LNCAP (cell line): ENCODE data around the gene MARCHF10.

Source experiments
- TF ChIP-seq, protein P1 (sequence below): fragments of 450-650 bp; IDR thresholded peaks from 2 replicates; pipeline ENCODE4 v1.5.1; 2017; ENCODE audit warnings: mild to moderate bottlenecking

The MARCHF10 gene

DNA sequence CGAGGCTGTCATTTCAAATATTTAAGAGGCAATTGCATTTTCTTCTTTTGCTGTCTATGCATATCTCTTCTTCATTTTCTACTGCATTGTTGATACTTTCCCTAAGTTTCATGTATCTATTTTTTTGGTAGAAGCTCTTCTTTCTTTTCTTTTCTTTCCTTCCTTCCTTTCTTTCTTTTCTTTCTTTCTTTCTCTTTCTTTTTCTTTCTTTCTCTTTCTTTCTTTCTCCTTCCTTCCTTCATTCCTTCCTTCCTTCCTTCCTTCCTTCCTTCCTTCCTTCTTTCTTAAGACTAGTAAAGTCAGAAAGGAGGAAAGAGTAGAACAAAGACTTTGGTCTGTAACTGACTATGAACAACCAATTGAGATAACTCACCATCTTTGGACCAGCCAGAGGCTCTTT, 146.8 kb downstream of the MARCHF10 start:
- TF ChIP-seq, protein P1, sequence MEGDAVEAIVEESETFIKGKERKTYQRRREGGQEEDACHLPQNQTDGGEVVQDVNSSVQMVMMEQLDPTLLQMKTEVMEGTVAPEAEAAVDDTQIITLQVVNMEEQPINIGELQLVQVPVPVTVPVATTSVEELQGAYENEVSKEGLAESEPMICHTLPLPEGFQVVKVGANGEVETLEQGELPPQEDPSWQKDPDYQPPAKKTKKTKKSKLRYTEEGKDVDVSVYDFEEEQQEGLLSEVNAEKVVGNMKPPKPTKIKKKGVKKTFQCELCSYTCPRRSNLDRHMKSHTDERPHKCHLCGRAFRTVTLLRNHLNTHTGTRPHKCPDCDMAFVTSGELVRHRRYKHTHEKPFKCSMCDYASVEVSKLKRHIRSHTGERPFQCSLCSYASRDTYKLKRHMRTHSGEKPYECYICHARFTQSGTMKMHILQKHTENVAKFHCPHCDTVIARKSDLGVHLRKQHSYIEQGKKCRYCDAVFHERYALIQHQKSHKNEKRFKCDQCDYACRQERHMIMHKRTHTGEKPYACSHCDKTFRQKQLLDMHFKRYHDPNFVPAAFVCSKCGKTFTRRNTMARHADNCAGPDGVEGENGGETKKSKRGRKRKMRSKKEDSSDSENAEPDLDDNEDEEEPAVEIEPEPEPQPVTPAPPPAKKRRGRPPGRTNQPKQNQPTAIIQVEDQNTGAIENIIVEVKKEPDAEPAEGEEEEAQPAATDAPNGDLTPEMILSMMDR: no peak

DNA sequence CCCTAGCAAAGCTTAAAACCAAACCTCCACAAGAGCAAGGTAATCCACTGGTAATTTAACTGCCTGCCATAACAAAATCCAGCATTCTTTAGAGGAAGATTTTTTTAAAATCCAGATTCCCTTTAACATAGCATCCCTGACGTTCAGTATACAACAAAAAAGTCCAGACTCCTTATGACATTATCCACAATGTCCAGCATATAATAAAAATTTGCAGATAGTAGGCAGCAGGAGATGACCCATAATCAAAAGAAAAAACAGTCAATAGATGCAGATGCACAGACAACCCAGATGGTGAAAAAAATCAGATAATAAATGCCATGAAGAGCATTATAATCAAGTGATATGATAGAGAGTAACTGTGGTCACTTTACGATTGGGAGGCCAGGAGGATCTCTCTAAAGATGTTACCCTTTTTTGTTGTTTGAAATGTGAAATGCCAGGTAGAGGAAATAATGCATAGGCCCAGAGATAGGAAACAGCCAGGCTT, 147.4 kb downstream of the MARCHF10 start:
- TF ChIP-seq, protein P1: no peak

DNA sequence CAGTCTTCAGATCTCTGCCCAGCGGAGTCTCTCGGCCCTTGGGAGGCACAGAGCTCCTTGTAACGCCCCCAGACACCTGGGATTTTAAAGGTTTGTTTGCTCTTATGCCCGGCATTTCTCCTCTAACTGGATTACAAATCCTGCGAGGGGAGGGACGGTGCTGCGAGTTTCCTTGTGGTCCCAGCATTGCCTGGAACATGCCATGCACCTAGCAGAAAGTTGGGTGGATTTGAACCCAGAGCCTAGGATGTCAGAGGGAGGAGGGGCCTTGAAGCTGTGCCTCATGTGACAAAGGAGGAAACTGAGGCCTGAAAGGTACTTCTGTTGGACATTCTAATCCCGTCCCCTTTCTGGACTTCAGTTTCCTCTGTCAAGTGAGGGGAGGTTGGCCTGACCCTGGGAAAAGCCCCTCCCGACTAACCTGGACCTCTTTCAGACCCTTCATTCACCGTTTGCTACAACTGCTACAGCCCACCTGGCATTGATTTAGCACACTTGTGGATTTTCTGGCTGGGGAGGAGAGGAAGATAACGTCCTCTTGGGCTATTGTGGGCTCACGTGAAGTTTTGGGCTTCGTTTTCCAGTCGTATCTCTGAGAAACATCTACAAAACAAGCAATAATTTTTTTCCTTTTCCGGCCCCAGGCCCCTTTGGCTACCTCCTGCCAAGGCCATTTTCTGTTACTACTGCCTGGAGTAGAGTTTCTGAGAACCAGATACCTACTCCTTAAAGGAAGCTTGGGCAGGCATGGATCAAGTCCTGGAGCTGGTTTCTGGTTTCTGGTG, 149.8 kb downstream of the MARCHF10 start:
- TF ChIP-seq, protein P1: no peak

DNA sequence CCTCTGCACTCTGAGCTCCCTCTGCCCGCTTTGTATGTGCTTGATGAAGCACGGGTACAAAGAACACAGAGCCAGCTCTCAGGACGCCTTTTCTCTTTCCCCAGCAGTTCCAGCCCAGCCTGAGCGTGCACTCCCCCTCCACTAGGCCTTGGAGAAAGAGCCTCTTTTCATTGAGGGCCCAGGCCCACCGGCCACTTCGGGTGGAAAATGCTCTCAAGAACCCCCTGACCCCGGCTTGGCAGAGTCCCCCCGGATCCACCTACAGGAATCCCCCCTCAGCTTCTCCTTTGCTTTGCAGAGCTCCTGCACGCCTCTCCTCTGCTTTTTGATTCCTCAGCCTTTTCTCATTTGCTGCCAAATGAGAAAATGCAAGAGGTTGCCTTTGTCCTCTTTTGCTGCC, 150.4 kb downstream of the MARCHF10 start:
- TF ChIP-seq, protein P1: no peak

DNA sequence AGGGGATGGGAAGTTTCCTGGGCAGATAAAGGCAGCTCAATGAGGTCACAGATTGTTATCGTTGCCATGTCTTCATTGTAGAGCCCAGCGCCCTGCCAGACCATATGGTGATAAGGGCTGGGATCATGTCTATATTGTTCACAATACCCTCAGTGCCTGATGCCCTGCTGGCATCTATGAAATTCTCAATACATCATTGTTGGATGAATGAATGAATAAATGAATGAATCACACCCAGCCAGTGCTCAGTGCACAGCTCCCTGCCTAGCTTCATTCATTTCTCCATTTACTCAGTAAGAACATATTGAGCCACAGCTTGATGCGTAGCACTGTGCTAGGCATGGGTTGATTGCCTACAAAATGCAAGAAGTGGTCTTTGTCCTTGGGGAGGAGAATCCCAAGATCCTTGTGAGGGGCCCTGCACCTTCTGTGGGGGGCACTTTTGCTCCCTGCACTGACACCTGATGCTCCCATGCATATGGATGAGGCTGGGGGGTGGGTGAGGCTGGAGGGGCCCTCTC, 150.9 kb downstream of the MARCHF10 start:
- TF ChIP-seq, protein P1: no peak

DNA sequence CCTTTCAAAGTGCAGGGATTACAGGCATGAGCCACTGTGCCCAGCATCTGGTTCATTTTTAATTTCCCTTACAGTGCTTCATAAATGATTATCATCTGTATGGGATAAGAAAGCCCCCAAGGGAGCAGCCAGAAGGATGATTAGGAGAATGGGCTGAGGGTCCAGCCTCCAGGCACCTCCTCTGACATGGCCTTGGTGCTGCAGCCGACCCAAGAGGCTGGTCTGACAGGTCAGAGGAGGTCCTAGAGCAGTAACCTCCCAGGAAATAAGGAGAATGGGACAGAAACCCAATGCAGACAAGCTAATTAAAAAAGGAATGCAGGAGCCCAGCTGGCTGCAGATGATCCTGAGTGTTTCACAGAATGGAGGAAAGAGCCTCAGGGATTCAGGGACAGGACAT, 151.7 kb downstream of the MARCHF10 start:
- TF ChIP-seq, protein P1: no peak

DNA sequence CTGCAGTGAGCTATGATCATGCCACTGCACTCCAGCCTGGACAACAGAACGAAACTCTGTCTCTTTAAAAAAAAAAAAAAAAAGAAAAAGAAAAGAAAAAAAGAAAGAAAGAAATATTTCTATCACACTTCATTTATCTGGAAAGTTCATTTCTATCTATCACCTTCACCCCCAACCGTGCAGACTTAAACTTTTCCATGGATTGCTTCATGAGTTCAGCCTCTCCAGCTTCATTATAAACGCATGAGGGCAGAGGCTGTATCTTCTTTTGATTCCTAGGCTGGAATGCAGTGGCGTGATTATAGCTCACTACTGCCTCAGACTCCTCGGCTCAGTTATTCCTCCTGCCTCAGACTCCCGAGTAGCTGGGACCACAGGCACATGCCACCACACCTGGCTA, 152.5 kb downstream of the MARCHF10 start:
- TF ChIP-seq, protein P1: no peak
